ENCODE measurements around the gene BUB3. TPM values are rescaled to one million over a fixed set of nuclear protein-coding genes. Genes with fewer than 3 reads are reported as not detected.
A peak's percentile ranks its signal among the peaks of the same experiment; 100 is the strongest.

The BUB3 gene, protein sequence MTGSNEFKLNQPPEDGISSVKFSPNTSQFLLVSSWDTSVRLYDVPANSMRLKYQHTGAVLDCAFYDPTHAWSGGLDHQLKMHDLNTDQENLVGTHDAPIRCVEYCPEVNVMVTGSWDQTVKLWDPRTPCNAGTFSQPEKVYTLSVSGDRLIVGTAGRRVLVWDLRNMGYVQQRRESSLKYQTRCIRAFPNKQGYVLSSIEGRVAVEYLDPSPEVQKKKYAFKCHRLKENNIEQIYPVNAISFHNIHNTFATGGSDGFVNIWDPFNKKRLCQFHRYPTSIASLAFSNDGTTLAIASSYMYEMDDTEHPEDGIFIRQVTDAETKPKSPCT
- 25.0 TPM for total RNA-seq (ENCODE audit: insufficient read depth, low replicate concordance)

- peak; percentile 100 for DNase-seq (ENCODE audit: low spot score)
Measured at GRCh38 chr10:123154092-123154710, at the start of gene BUB3. TSS of gene BUB3 (plus strand) at chr10:123154402. CDS start at chr10:123154918, 516 bp downstream.

DNA sequence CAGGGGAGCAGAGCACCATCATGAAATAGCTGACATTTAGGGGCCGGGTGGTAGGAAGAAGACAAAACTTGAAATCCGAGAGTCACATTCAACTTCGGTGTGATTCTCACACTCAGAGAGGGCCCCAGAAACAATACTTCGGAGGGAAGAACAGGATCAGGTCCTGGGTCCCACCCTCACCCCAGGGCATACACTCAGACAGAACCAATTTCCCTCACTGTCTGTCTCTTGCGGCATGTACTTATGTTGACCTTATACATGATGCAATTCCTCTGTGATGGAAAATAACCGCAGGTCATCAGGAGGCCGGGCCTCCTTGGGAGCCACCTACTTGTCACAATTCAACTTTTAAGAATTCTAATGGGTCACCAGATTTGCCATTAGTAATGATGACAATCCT, 44.7 kb upstream of the BUB3 start:
- no peak for DNase-seq (ENCODE audit: low spot score)

GRCh38 chr10:123117644-123118417, 36.4 kb upstream of the BUB3 start:
- no peak for DNase-seq (ENCODE audit: low spot score)

- DNase-seq (ENCODE audit: low spot score): no peak
Measured at GRCh38 chr10:123119081-123119480, 35.1 kb upstream of the BUB3 start.

GRCh38 chr10:123126246-123126645, 28.0 kb upstream of the BUB3 start:
- DNase-seq (ENCODE audit: low spot score): no peak

- DNase-seq (ENCODE audit: low spot score): no peak
Measured at GRCh38 chr10:123129618-123130271, 24.5 kb upstream of the BUB3 start.

- DNase-seq (ENCODE audit: low spot score): peak; percentile 79
Measured at GRCh38 chr10:123132576-123133477, 21.4 kb upstream of the BUB3 start.

DNA sequence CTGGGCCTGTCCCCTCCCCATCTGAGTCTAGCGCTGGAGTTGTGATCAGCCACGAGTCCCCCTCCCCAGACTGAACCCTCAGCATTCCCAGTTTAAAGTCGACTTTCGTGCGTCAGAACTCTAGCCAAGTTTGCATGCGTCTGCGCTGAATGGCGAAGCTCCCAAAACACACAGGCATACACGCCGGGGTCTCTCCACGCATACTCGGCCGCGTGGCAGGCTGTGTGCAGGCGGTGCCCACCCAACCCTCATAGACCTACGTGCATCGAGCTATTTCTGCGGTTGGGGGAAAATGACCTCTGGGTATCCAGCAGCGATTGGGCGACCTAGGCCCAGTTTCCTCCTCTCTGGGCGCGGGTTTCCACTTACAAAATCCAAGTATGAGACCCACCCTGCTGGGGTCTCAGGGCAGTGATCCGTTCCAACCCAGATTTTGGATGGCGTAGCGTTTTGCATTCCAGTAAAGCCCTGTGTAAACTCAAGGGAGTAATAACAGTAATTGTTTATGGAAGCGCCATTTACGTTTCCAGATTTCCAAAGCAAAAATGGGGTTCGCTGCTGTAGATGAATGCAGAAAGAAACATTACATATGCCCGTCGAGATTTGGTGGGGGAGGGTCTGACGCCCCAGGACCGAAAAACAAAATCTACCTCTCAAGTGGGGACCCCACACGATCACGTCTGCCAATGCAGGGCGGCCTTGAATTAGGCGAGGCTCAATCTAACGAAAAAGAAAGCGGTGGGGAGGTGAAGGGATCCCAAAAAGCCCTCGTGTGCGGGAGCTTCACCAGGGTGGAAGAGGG, 20.5 kb upstream of the BUB3 start:
- no peak for DNase-seq (ENCODE audit: low spot score)

DNA sequence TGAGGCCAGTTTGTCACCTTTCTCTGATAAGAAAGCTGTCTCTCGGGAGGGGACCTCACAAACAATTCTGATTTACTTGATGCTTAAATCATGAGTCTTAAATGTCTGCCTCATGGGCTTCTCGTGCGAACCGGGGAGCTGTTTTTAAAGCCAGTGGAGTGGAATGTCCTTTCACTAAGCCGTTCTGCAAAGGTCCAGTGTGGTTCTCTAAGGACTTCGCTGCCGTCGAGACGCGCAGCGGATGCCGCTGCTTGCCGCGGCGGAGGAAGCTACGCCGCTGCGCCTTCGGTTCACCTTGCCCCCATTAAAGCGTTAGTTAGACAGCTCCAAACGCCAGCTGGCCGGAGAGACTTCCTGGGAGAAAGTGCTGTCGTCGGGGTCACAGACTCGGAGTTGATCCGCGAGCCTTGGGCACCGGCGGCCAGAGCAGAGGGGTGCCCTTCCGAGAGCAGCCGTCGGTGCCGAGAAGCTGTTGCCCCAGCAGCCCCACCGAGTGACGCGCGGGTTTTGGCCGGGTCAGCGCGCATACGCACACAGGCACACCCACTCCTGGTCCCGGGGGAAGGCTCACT, 19.8 kb upstream of the BUB3 start:
- DNase-seq (ENCODE audit: low spot score): no peak

DNA sequence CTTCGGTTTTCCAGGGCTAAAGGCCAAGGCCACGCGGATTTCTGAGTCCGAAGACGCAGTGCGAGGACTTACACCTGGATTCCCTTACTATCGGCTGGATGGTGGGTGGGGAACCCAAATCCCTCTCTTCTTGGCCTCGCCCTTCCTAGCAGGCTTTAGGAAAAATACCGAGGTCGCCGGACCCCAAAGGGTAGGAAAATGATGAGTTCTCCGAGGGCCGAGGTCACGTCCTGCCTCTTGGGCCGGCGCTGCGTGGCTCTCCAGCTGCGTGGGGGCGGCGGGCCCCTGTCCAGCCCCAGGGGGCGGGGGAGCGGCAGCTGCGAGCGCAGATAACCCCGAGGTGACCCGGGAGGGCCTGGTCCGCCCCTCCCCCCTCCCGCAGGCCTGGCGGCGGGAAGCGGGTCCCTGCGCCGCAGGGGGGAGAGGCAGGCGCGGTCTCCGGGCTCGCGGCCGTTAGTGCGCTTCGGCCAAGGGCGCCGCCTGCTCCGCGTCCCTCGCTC, 19.2 kb upstream of the BUB3 start:
- DNase-seq (ENCODE audit: low spot score): no peak

DNA sequence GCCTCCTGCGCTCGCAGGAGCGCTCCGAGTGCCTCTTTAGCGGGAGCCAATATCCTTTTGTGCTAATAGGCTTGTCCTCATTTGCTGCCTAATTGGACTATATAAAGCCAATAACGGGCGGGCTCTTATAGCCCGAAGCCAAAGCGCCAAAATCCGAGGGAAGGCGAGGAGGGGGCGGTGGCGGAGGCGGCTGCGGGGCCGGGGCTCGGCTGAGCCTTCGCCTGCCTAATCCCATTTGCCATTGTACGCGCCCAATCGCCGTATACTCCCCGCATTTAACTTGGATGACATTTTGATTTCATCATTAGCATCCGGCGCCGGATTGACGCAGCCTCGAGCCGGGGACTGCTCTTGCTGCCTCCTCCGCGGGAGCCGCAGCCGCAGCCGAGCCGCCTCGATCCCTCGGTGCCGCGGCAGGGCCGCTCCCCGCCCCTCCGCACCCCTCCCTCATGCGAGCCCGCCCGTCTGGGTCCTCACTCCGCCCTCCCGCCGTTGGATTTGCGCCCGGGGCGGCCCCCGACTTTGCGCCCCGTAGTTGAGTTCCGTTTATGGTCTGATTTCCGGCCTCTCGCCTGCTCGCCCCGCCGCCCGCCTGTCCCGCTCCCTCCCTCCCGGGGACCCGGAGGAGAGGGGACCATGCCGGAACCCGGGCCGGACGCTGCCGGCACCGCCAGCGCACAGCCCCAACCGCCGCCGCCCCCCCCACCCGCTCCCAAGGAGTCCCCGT, 18.6 kb upstream of the BUB3 start, which contains the start of gene HMX3:
TSS of gene HMX3 (plus strand) at position 556 of the 727 bp plus-strand sequence. CDS start at position 637, 81 bp downstream.
- DNase-seq (ENCODE audit: low spot score): no peak

DNA sequence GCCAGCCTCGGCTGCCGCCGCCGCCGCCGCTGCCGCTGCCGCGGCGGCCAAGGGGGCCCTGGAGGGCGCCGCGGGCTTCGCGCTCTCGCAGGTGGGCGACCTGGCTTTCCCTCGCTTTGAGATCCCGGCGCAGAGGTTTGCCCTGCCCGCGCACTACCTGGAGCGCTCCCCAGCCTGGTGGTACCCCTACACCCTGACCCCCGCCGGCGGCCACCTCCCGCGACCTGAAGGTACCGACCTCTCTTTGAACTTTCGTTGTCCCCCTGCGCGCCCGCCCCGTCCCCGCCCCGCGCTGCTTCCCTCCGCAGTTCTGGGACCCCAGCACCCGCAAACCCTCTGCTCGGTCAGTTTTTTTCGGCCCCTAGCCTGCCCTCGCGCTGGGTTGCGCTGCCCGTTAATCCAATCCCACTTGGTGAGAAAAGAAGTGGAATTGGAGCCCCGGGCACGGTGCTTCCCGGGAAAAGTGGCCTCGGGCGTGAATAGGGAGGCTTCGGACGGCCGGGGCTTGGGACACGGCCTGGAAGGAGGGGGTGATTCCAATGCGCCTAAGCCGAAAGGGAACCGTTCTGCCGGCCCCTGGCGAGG, 17.9 kb upstream of the BUB3 start:
- DNase-seq (ENCODE audit: low spot score): no peak

DNA sequence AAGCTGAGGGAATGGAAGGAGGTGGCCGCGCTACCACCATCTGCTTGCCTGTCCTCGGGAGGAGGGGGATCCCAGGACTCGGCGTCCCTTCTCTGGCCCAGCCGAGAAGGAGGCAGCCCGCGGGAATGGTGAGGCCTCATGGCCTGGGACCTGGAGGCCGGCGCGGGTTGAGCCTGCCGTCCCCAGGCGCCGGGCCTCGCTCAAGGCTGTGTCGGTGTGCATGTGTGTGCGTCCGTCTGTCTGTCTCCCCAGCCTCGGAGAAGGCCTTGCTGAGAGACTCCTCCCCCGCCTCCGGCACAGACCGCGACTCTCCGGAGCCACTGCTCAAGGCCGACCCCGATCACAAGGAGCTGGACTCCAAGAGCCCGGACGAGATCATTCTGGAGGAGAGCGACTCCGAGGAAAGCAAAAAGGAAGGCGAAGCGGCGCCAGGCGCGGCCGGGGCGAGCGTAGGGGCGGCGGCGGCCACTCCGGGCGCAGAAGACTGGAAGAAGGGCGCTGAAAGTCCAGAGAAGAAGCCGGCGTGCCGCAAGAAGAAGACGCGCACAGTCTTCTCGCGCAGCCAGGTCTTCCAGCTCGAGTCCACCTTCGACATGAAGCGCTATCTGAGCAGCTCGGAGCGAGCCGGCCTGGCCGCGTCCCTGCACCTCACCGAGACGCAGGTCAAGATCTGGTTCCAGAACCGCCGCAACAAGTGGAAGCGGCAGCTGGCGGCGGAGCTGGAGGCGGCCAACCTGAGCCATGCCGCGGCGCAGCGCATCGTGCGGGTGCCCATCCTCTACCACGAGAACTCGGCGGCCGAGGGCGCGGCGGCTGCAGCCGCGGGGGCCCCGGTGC, 17.2 kb upstream of the BUB3 start:
- DNase-seq (ENCODE audit: low spot score): no peak

DNA sequence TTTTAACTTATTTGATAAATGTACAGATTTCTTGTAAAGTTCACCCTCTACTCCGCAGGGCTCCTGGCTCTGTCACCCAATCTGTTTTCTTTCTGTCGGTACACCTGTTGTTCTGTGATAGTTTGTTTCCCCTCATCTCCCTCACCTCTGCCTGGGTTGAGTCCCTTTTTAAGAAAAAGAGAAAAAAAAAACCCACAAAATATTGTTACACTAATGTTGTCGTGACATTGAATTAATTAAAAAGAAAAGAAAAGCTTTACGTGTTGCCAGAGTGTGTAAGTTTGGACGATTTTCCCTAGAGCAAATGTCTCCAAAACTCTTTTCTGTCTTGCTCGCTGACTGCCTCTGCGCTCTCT, 15.1 kb upstream of the BUB3 start:
- DNase-seq (ENCODE audit: low spot score): no peak

DNA sequence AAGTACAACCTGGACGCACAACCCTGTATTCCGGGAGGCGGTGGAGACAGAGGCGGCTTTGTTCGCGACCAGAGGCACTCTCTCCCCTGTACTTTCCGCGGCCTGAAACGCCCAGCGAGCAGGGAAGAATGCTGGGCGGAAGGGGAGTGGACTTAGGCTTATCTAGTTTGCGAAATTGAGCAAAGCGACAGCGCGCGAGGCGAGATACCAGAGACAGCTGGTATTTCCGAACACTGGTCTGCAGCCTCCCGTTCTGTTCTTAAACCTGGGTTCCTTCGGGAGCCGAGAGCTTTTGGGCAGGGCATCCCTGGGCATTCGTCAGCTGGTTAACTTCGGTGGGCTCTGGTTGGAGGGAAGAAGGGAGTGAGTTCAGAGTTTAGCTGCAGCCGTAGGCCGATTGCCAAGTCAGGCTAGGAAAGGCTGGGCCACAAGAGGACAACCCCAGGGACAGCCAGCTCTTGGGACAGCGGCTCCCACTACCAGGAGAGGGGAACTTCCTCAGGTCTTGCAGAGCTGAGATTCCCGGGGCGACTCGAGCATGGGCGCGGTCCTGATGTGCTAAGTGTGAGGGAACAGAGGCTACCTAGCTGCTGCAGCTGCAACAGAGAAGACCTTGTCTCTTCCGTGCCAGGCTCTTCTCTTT, 14.6 kb upstream of the BUB3 start:
- no peak for DNase-seq (ENCODE audit: low spot score)

DNA sequence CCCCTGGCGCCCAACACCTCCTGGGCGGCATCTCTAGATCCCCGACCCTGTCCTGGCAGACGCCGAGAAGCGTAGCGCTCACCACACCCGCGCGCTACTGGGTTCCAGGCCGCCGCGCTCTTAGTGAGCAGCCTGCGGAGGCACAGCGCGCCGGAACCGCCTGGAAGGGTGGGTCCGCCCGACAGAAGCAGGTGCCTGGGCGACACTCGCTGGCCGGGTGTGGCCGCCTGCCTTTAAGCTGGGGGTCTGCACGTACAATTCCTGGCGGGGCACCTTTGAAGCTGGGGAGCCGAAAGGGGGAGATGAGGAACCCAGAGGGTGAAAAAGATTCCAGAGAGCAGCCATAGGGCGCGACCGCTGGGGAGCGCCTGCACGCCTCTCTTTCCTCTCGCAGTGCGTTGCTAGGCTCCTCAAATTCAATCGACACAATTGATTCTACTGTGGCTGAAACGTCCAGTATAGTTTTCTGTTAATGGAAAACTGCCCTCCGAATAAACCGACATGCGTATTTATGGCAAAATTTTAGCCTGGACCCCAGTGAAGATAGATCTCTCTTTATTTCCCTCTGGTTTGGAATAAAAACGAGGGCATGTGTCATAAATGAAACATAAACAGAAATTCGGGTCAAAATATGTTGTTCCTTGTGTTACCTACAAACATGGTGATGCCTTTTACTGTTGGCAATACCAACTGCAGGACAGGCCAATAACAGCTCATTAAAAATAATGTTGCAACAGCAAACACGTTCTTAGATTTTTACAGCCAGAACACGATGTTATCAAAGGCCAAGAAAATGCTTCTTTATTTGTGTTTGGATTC, 13.8 kb upstream of the BUB3 start:
- DNase-seq (ENCODE audit: low spot score): no peak
